Breast epithelium (tissue), 4 donors: Measurements from ENCODE around the gene GPSM1. TPM values are rescaled to one million over a fixed set of nuclear protein-coding genes. Genes with fewer than 3 reads are reported as not detected.
A peak's percentile ranks its signal among the peaks of the same experiment; 100 is the strongest.

Source experiments
- DNase-seq, 2 donors: peaks; one replicate each; pipeline ENCODE4 v3.0.0-alpha.2; 2019; ENCODE audit warnings: low spot score in 2 of 2
- H3K27ac ChIP-seq, 2 donors: fragments of 200-600 bp; sonication (generic) in 1 of 2; one replicate each; pipeline ENCODE4 v1.5.1; 2016 to 2019; ENCODE audit warnings: mild to moderate bottlenecking in 1 of 2
- H3K27me3 ChIP-seq, 2 donors: fragments of 200-600 bp; sonication (generic) in 1 of 2; one replicate each; pipeline versions ENCODE4 v1.5.1 to v1.6.0; 2017 to 2019; ENCODE audit warnings: control low read depth in 1 of 2, mild to moderate bottlenecking in 1 of 2
- H3K36me3 ChIP-seq: fragments of 200-600 bp; one replicate; pipeline ENCODE4 v1.5.1; 2019
- H3K4me1 ChIP-seq, 2 donors: fragments of 200-600 bp; sonication (generic); one replicate each; pipeline ENCODE4 v1.5.1; 2016 to 2019; ENCODE audit warnings: control low read depth in 1 of 2
- H3K4me3 ChIP-seq, 3 donors: fragments of 200-600 bp; sonication (generic); 1 replicate in 2 of 3; 2 replicates in 1 of 3; pipeline ENCODE4 v1.5.1; 2016 to 2019; ENCODE audit warnings: mild to moderate bottlenecking in 3 of 3, moderate library complexity in 2 of 3
- H3K9me3 ChIP-seq, 2 donors: fragments of 200-600 bp; sonication (generic) in 1 of 2; one replicate each; pipeline ENCODE4 v1.5.1; 2016 to 2019; ENCODE audit warnings: control low read depth in 1 of 2
- CTCF ChIP-seq, 3 donors: fragments of 450-650 bp; IDR thresholded peaks; one replicate each; pipeline ENCODE4 v1.5.1; 2016 to 2017; ENCODE audit warnings: antibody characterized with exemption in 3 of 3, mild to moderate bottlenecking in 3 of 3, moderate library complexity in 3 of 3
- POLR2A ChIP-seq: fragments of 450-650 bp; IDR thresholded peaks from one replicate; pipeline ENCODE4 v1.6.1; 2016; ENCODE audit warnings: antibody characterized with exemption, mild to moderate bottlenecking, moderate library complexity
- POLR2AphosphoS5 ChIP-seq, 3 donors: sonication (generic); formaldehyde crosslinking; IDR thresholded peaks; one replicate each; pipeline ENCODE4 v1.6.1; 2017; ENCODE audit warnings: antibody characterized with exemption in 3 of 3
- intact Hi-C: fragments of 100-400 bp; cut with DNase I; formaldehyde crosslinking; loops from one replicate; pipeline ENCODE4 v1.15.1; 2023; ENCODE audit warnings: low total_unique reads
- total RNA-seq, 3 donors: library from RNA; depleted of rRNA; stranded (reverse); fragments of >200 nt; gene quantifications; one replicate each; pipeline ENCODE4 v1.1.0, GENCODE V29; 2016

The GPSM1 gene
- total RNA-seq, 3 donors from 2014 or later, result 5.6 to 19.0 (median 8.6) TPM

- DNase-seq, result no peak
- Histone ChIP-seq H3K9me3 (peaks cover 7% of the 10 kb centered on the region in 2 donors), H3K27me3 (peaks cover 7 to 19% of the 10 kb centered on the region in 2 donors), H3K4me3 (no peak overlapping the region), H3K4me1 (no peaks in the 10 kb centered on the region), H3K27ac (no peak overlapping the region), H3K36me3 (no peaks in the 10 kb centered on the region)
- TF ChIP-seq CTCF (IDR thresholded peaks at IDR 0.05) (peak in 1 of 3 donors; percentile 15), POLR2A (no peak), POLR2AphosphoS5 (IDR thresholded peaks at IDR 0.05) (no peak)
- intact Hi-C loops, result no loop called here
Observed at GRCh38 chr9:136312436-136312835, 14.9 kb upstream of the GPSM1 start.

GRCh38 chr9:136313111-136314055 lies 14.0 kb upstream of the GPSM1 start:
- intact Hi-C loops, result no loop called here
- H3K4me3 ChIP-seq, result no peak overlapping the region
- no peak for TF ChIP-seq CTCF (IDR thresholded peaks at IDR 0.05)
- TF ChIP-seq POLR2AphosphoS5 (IDR thresholded peaks at IDR 0.05), result no peak
- TF ChIP-seq POLR2A, result no peak

GRCh38 chr9:136314056-136314416 lies 13.3 kb upstream of the GPSM1 start:
- peaks cover 7% of the 10 kb centered on the region in 2 donors for H3K9me3 ChIP-seq
- no peak for DNase-seq
- H3K27ac ChIP-seq, result no peak overlapping the region
- intact Hi-C loops, result no loop called here
- H3K36me3 ChIP-seq, result no peaks in the 10 kb centered on the region
- TF ChIP-seq POLR2AphosphoS5 (IDR thresholded peaks at IDR 0.05) (no peak), POLR2A (no peak), CTCF (IDR thresholded peaks at IDR 0.05) (no peak)
- H3K4me1 ChIP-seq, result no peaks in the 10 kb centered on the region
- H3K27me3 ChIP-seq, result peaks cover 7 to 16% of the 10 kb centered on the region in 2 donors
- H3K4me3 ChIP-seq, result no peak overlapping the region

More at GRCh38 chr9:136313111-136314055, 14.0 kb upstream of the GPSM1 start:
- Histone ChIP-seq H3K4me1 (no peaks in the 10 kb centered on the region), H3K27me3 (peaks cover 7 to 19% of the 10 kb centered on the region in 2 donors), H3K27ac (no peak overlapping the region), H3K9me3 (peaks cover 7% of the 10 kb centered on the region in 2 donors), H3K36me3 (no peaks in the 10 kb centered on the region)
- DNase-seq, result no peak

GRCh38 chr9:136314944-136315343 lies 12.4 kb upstream of the GPSM1 start:
- Histone ChIP-seq H3K27ac (no peak overlapping the region), H3K9me3 (peaks cover 7% of the 10 kb centered on the region in 2 donors), H3K36me3 (no peaks in the 10 kb centered on the region), H3K4me1 (no peaks in the 10 kb centered on the region), H3K4me3 (no peak overlapping the region), H3K27me3 (peaks cover 3 to 9% of the 10 kb centered on the region in 2 donors)
- DNase-seq, result no peak
- TF ChIP-seq CTCF (IDR thresholded peaks at IDR 0.05), result no peak
- no peak for TF ChIP-seq POLR2AphosphoS5 (IDR thresholded peaks at IDR 0.05)
- TF ChIP-seq POLR2A, result no peak
- intact Hi-C loops, result no loop called here

- peaks cover 7% of the 10 kb centered on the region in 2 donors for H3K9me3 ChIP-seq
- intact Hi-C loops, result no loop called here
- no peak for TF ChIP-seq POLR2AphosphoS5 (IDR thresholded peaks at IDR 0.05)
- no peak for TF ChIP-seq POLR2A
- no peak for TF ChIP-seq CTCF (IDR thresholded peaks at IDR 0.05)
- no peak for DNase-seq
- H3K27me3 ChIP-seq, result peaks cover 1 to 3% of the 10 kb centered on the region in 2 donors
- no peaks in the 10 kb centered on the region for H3K4me1 ChIP-seq
- no peak overlapping the region for H3K27ac ChIP-seq
- H3K36me3 ChIP-seq, result no peaks in the 10 kb centered on the region
- no peak overlapping the region for H3K4me3 ChIP-seq
Observed at GRCh38 chr9:136316271-136316751, 11.0 kb upstream of the GPSM1 start.
